Effector CD4-positive, alpha-beta T cell (primary cell): ENCODE data around the gene IGF1.
"Not testable (repeated sequence)": the region's sequence is repeated elsewhere in the genome, so short reads cannot be mapped to it uniquely, and the experiment has no call there.

ENCODE experiments used
- DNase-seq: peaks from one replicate; pipeline ENCODE4 v3.0.0-alpha.2; 2020

IGF1 gene

DNA sequence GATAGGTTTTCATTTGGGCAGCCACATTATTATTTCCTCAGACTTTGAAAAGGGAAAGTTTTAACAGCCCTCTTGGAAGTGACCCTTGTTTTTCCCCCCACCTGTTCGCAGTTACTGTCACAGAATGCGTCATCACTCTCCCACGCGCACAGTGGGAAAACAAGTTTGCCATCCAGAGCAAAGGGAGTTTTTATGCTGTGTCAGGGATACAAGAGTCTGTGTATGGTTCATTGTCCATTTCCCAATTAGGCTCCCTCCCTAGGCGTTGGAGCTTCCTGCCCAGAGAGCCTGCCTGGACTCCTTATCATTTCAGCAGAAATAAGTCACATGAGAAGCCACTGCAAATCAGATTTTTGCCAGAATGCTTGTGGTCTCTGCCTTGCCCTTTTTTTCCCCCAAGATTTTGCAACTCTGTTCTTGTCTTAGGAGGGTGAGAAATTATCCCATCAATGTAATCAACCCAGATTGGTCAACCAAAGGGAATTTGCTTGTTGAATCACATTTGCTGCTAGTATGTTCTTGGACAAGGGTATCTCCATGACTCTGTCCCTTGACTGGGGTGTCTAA lies 104.1 kb downstream of the IGF1 start:
- no peak for DNase-seq

- no peak for DNase-seq
Measured at GRCh38 chr12:102374190-102374589, 106.2 kb downstream of the IGF1 start.

DNA sequence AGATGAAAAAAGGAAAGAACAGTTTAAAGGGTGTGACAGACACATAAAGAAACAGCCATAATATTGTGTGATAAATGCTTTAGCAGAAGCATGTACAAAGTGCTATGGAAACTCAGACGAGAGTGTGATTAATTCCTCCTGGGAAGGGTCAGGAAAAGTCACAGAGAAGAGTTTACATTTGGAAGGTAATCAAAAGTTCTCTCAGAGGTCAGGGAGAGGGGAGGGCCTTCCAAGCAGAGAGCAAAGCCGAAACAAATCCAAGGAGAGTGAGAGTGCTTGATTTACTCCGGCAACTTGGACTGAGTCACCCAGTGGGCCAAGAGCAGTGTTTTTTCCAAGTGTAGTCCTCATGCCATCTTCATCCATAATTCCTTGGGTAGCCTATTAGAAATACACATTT lies 108.3 kb downstream of the IGF1 start:
- no peak for DNase-seq

- no peak for DNase-seq
Measured at GRCh38 chr12:102371165-102371564, 109.2 kb downstream of the IGF1 start.

- DNase-seq: no peak
Measured at GRCh38 chr12:102369876-102370275, 110.5 kb downstream of the IGF1 start.

DNA sequence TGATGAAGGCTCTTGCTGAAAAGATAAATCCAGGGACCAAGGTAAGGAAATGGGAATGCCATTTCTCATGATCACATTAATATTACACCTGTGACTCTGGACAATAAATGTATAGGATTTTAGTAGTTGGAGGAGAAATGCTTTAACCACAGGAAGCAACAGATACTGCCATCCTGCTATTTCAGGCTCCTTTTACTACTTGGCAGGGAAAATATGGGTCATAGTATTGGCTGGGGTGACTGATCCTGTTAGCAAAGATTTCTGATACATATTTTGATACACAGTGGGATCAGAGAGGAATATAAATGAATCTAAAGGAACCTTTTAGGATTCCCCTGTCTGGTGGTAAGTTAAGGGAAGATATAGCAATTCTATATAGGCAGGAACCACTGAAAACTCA lies 115.0 kb downstream of the IGF1 start:
- DNase-seq: no peak

DNA sequence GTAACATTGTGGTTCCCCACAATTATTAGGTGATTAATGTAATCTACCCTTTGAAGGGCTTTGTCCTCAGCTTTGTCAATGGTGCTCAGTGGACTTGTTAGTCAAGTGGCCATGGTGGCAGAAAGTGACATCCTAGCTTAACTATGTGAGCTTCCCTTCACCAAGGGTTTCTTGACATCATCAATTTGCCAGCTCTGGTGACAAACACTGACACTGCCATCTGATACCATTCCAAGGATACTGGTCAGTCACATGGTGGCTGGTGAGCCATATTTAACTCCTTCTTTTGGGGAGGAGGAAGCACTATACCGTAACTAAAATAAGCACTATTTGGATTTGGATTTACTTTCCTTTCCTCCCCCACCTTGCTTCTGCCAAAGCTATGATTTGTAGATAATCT lies 115.7 kb downstream of the IGF1 start:
- no peak for DNase-seq

- DNase-seq: no peak
Measured at GRCh38 chr12:102356690-102357089, 123.7 kb downstream of the IGF1 start.

DNA sequence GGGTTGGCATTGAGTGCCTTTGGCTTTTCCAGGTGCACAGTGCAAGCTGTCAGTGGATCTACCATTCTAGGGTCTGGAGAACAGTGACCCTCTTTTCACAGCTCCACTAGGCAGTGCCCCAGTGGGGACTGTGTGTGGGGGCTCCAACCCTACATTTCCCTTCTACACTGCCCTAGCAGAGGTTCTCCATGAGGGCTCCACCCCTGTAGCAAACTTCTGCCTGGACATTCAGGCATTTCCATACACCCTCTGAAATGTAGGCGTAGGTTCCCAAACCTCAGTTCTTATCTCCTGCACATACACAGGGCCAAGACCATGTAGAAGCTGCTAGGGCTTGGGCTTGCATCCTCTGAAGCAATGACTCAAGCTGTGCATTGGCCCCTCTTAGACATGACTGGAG lies 126.1 kb downstream of the IGF1 start:
- not testable (repeated sequence) for DNase-seq

DNA sequence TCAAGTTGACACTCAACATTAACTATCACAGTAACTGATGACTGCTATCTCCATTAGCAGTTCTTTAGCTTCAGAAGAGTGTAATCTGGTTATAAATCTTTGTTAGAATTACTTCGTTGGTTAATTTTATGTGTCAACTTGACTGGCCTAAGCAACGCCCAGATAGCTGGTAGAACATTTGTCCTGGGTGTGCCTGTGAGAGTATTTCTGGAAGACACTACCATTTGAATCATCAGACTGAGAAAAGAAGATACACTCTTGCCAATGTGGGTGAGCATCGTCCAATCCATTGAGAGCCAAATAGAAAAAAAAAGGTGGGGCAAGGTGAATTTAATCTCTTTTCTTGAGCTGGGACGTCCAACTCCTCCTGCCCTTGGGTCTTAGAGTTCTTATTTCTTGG lies 129.0 kb downstream of the IGF1 start:
- DNase-seq: no peak

DNA sequence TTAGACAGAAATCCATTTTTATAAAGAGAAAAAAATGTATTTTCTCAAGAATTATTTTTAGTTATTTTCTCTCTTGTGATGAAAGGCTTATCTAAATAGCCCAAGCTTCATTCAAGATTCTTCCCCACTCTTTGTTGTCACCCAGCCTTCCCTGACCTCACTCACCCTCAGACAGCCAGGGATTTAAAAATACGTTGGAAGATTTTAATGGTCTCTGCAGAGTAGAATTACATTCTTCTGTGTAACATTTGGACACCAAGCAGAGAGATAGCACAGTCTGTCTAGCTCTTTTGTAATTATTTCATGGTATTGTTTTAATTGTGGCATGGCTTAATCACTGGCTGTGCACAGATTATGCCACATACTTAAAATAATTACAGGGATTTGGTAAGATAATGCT lies 130.3 kb downstream of the IGF1 start:
- DNase-seq: no peak

DNA sequence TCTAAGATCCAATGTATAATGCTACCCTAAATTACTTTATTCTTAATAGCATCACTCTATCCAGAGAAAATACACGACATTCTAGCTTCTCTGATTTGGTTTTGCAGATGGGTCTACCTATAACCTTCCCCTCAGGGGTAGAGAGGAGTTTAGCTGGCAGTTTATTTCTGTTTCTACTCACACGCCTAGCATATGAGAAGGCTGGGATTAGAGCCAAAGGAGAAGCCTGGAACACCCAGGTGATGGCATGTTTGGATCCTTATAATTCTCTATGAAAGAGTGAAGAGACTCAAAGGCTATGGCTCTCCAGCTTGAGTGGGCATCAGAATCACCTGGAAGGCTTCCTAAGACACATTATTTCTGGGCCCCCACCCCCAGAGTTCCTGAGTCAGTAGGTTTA lies 131.3 kb downstream of the IGF1 start:
- no peak for DNase-seq

- no peak for DNase-seq
Measured at GRCh38 chr12:102347811-102348210, 132.6 kb downstream of the IGF1 start.
